Inflammatory macrophage treated with lipopolysaccharide for 1 hour (primary cell): ENCODE measurements around the gene MICAL2.

Experiments used
- DNase-seq, 2 donors: peaks; one replicate each; pipeline ENCODE4 v3.0.0-alpha.2; 2020 to 2022

The MICAL2 gene

GRCh38 chr11:12258451-12258850 is 148.1 kb downstream of the MICAL2 start:
- no peak for DNase-seq

- no peak for DNase-seq
Measured at GRCh38 chr11:12259956-12260355, 149.6 kb downstream of the MICAL2 start.

GRCh38 chr11:12260731-12261521 is 150.5 kb downstream of the MICAL2 start:
- no peak for DNase-seq

- no peak for DNase-seq
Measured at GRCh38 chr11:12261551-12261950, 151.2 kb downstream of the MICAL2 start.

- no peak for DNase-seq
Measured at GRCh38 chr11:12263141-12263693, 152.8 kb downstream of the MICAL2 start.

- DNase-seq, result no peak
Measured at GRCh38 chr11:12264361-12264760, 154.0 kb downstream of the MICAL2 start.

- no peak for DNase-seq
Measured at GRCh38 chr11:12266132-12266531, 155.7 kb downstream of the MICAL2 start.

GRCh38 chr11:12266943-12267342 is 156.6 kb downstream of the MICAL2 start:
- no peak for DNase-seq

GRCh38 chr11:12267921-12268320 is 157.5 kb downstream of the MICAL2 start:
- DNase-seq, result no peak

- no peak for DNase-seq
Measured at GRCh38 chr11:12269104-12269441, 158.7 kb downstream of the MICAL2 start.

GRCh38 chr11:12269446-12270214 is 159.2 kb downstream of the MICAL2 start:
- DNase-seq, result no peak

GRCh38 chr11:12270215-12270797 is 159.9 kb downstream of the MICAL2 start:
- DNase-seq, result no peak

- no peak for DNase-seq
Measured at GRCh38 chr11:12270817-12271216, 160.4 kb downstream of the MICAL2 start.

GRCh38 chr11:12271241-12271640 is 160.9 kb downstream of the MICAL2 start:
- no peak for DNase-seq

GRCh38 chr11:12271826-12272366 is 161.5 kb downstream of the MICAL2 start:
- DNase-seq, result no peak

GRCh38 chr11:12272821-12273617 is 162.6 kb downstream of the MICAL2 start:
- DNase-seq, result no peak

GRCh38 chr11:12273618-12273995 is 163.2 kb downstream of the MICAL2 start:
- no peak for DNase-seq

- DNase-seq, result no peak
Measured at GRCh38 chr11:12274056-12274455, 163.7 kb downstream of the MICAL2 start.

GRCh38 chr11:12274558-12275197 is 164.3 kb downstream of the MICAL2 start:
- no peak for DNase-seq

GRCh38 chr11:12275818-12276217 is 165.4 kb downstream of the MICAL2 start:
- no peak for DNase-seq

- DNase-seq, result no peak
Measured at GRCh38 chr11:12276356-12276755, 166.0 kb downstream of the MICAL2 start.
